ENCODE results near the gene ZNF140. TPM values are rescaled to one million over a fixed set of nuclear protein-coding genes. Genes with fewer than 3 reads are reported as not detected.

Gene ZNF140
- total and polyA plus RNA-seq, 2 of the 13 experiments (the other 11 are each of a cell fraction or from before 2014, with no cell fraction given): 8.7 to 13.5 TPM

- TF ChIP-seq ZBTB43 (CRISPR knock-in tag; conservative IDR thresholded peaks at IDR 0.05) (peak; percentile 36), KLF9 (CRISPR knock-in tag; IDR thresholded peaks at IDR 0.05; ENCODE audit: low read depth) (peak; percentile 64; the same call in 1 of the 2 replicates), ZBTB21 (CRISPR knock-in tag; IDR thresholded peaks at IDR 0.05) (peak; percentile 91), ZFP37 (CRISPR knock-in tag; IDR thresholded peaks at IDR 0.05; ENCODE audit: borderline replicate concordance) (0 out of 2 replicates have a peak, but pooled peaks have one; percentile 3), RARG (CRISPR knock-in tag; IDR thresholded peaks at IDR 0.05; ENCODE audit: low read depth) (no peak), ZNF773 (CRISPR knock-in tag; IDR thresholded peaks at IDR 0.05; ENCODE audit: borderline replicate concordance) (no peak; the same call in 1 of the 2 replicates), NFYC (CRISPR knock-in tag; IDR thresholded peaks at IDR 0.05) (0 out of 2 replicates have a peak, but pooled peaks have one; percentile 1), SP5 (CRISPR knock-in tag; IDR thresholded peaks at IDR 0.05; ENCODE audit: borderline replicate concordance, low read depth) (peak; percentile 25; the same call in 1 of the 2 replicates), BRCA1 (CRISPR knock-in tag; IDR thresholded peaks at IDR 0.05) (no peak; the same call in 1 of the 2 replicates), ZNF780A (CRISPR knock-in tag; IDR thresholded peaks at IDR 0.05) (no peak), ZNF660 (CRISPR knock-in tag; IDR thresholded peaks at IDR 0.05; ENCODE audit: borderline replicate concordance, low read depth) (no peak), HOXD1 (CRISPR knock-in tag; IDR thresholded peaks at IDR 0.05) (peak; percentile 70; the same call in 1 of the 2 replicates), ERF (CRISPR knock-in tag; IDR thresholded peaks at IDR 0.05) (peak; percentile 67), KLF16 (CRISPR knock-in tag; IDR thresholded peaks at IDR 0.05) (peak in 1 of 2 experiments; percentile 86; a peak in 2 of 4 replicates), ZNF615 (CRISPR knock-in tag; IDR thresholded peaks at IDR 0.05; ENCODE audit: borderline replicate concordance) (0 out of 2 replicates have a peak, but pooled peaks have one; percentile 42), ZNF577 (CRISPR knock-in tag; IDR thresholded peaks at IDR 0.05; ENCODE audit: borderline replicate concordance, low read depth) (no peak), TAF1 (CRISPR knock-in tag; IDR thresholded peaks at IDR 0.05) (peak; percentile 57; the same call in 1 of the 2 replicates), ZNF746 (CRISPR knock-in tag; IDR thresholded peaks at IDR 0.05) (no peak), LCORL (IDR thresholded peaks at IDR 0.05) (no peak), LCORL (CRISPR knock-in tag; IDR thresholded peaks at IDR 0.05) (peak; percentile 55; the same call in 1 of the 2 replicates), AGO2 (optimal IDR thresholded peaks at IDR 0.05; ENCODE audit: low read depth, low read length) (peak; percentile 36), ZSCAN30 (CRISPR knock-in tag; IDR thresholded peaks at IDR 0.05) (no peak), ATF1 (CRISPR knock-in tag; IDR thresholded peaks at IDR 0.05) (peak; percentile 91)
- TF ChIP-seq, protein P1, sequence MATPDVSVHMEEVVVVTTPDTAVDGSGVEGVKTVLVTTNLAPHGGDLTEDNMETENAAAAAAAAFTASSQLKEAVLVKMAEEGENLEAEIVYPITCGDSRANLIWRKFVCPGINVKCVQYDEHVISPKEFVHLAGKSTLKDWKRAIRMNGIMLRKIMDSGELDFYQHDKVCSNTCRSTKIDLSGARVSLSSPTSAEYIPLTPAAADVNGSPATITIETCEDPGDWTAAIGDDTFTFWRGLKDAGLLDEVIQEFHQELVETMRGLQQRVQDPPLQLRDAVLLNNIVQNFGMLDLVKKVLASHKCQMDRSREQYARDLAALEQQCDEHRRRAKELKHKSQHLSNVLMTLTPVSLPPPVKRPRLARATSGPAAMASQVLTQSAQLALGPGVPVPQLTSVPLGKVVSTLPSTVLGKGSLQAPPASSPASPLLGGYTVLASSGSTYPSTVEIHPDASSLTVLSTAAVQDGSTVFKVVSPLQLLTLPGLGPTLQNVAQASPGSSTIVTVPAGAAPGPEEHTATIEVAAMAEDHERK (CRISPR knock-in tag; IDR thresholded peaks at IDR 0.05; ENCODE audit: low read depth): peak; percentile 66
- TF ChIP-seq, protein P2, sequence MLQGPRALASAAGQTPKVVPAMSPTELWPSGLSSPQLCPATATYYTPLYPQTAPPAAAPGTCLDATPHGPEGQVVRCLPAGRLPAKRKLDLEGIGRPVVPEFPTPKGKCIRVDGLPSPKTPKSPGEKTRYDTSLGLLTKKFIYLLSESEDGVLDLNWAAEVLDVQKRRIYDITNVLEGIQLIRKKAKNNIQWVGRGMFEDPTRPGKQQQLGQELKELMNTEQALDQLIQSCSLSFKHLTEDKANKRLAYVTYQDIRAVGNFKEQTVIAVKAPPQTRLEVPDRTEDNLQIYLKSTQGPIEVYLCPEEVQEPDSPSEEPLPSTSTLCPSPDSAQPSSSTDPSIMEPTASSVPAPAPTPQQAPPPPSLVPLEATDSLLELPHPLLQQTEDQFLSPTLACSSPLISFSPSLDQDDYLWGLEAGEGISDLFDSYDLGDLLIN (CRISPR knock-in tag; IDR thresholded peaks at IDR 0.05; ENCODE audit: borderline replicate concordance): no peak
Observed at GRCh38 chr12:133080368-133081158, at the start of gene ZNF140 (continued).

All from HepG2 (cell line).